HEK293 (cell line): ENCODE results near the gene FAM167B.
A peak's percentile ranks its signal among the peaks of the same experiment; 100 is the strongest.

Source experiments
- CTCF ChIA-PET: fragments of 350-600 bp; formaldehyde crosslinking; extraction: SDS; loops from one replicate; lab custom pipeline; 2021; ENCODE audit warnings: antibody characterized with exemption; lab: Yijun Ruan, JAX
- POLR2A ChIA-PET: fragments of 300-600 bp; formaldehyde crosslinking; extraction: SDS; loops from one replicate; lab custom pipeline; 2020; ENCODE audit warnings: antibody characterized with exemption, inconsistent platforms; lab: Yijun Ruan, JAX
- H3K27ac ChIP-seq: fragments of 200-500 bp; sonication (Bioruptor generic); 2 replicates; pipeline ENCODE4 v1.5.1; 2014; ENCODE audit warnings: low read depth, low read length, control low read depth, inconsistent platforms; ENCODE audit errors: extremely low read depth
- H3K36me3 ChIP-seq, 2 experiments: fragments of 200-500 bp in 1 of 2; sonication (Bioruptor generic) in 1 of 2; 1 replicate in 1 of 2; 2 replicates in 1 of 2; pipeline ENCODE4 v1.5.1; 2014 to 2017; ENCODE audit warnings: inconsistent platforms in 2 of 2, low read length in 2 of 2; ENCODE audit not compliant: control insufficient read depth in 2 of 2, insufficient read depth in 1 of 2
- H3K4me1 ChIP-seq: fragments of 200-500 bp; sonication (Bioruptor generic); 2 replicates; pipeline ENCODE4 v1.5.1; 2014; ENCODE audit warnings: mild to moderate bottlenecking, low read length, inconsistent platforms; ENCODE audit not compliant: control insufficient read depth, insufficient read depth
- H3K4me3 ChIP-seq: 2 replicates; pipeline ENCODE4 v1.5.1; 2011; ENCODE audit warnings: low read depth, mild to moderate bottlenecking, control low read depth, low read length, moderate library complexity
- H3K9me3 ChIP-seq: fragments of 200-500 bp; sonication (Bioruptor generic); 2 replicates; pipeline ENCODE4 v1.5.1; 2014; ENCODE audit warnings: low read depth, low read length, inconsistent platforms; ENCODE audit not compliant: control insufficient read depth, insufficient read depth
- GLIS1 ChIP-seq: fragments of 450-650 bp; formaldehyde crosslinking; IDR thresholded peaks from 2 replicates; pipeline ENCODE4 v1.5.1; 2016; ENCODE audit warnings: missing biosample characterization, missing genetic modification characterization
- PRDM1 ChIP-seq: fragments of 450-650 bp; formaldehyde crosslinking; IDR thresholded peaks from 2 replicates; pipeline ENCODE4; 2016; ENCODE audit warnings: missing biosample characterization, missing genetic modification characterization
- REPIN1 ChIP-seq: fragments of 450-650 bp; formaldehyde crosslinking; IDR thresholded peaks from 2 replicates; pipeline ENCODE4 v1.5.1; 2017; ENCODE audit warnings: missing biosample characterization, missing genetic modification characterization, low read depth
- YY1 ChIP-seq: fragments of 450-650 bp; formaldehyde crosslinking; IDR thresholded peaks from 2 replicates; pipeline ENCODE4 v1.5.1; 2018; ENCODE audit warnings: missing biosample characterization, missing genetic modification characterization
- ZBTB48 ChIP-seq: fragments of 450-650 bp; formaldehyde crosslinking; IDR thresholded peaks from 2 replicates; pipeline ENCODE4 v1.5.1; 2016; ENCODE audit warnings: missing biosample characterization, missing genetic modification characterization
- ZBTB8A ChIP-seq: fragments of 450-650 bp; formaldehyde crosslinking; IDR thresholded peaks from 2 replicates; pipeline ENCODE4 v1.5.1; 2016; ENCODE audit warnings: missing biosample characterization, missing genetic modification characterization
- ZEB2 ChIP-seq: fragments of 450-650 bp; formaldehyde crosslinking; IDR thresholded peaks from 2 replicates; pipeline ENCODE4 v1.5.1; 2016; ENCODE audit warnings: missing biosample characterization, missing genetic modification characterization
- ZNF133 ChIP-seq: fragments of 450-650 bp; formaldehyde crosslinking; IDR thresholded peaks from 2 replicates; pipeline ENCODE4 v1.5.1; 2016; ENCODE audit warnings: missing biosample characterization, missing genetic modification characterization
- ZNF138 ChIP-seq: fragments of 450-650 bp; formaldehyde crosslinking; IDR thresholded peaks from 2 replicates; pipeline ENCODE4 v1.5.1; 2016; ENCODE audit warnings: missing biosample characterization, missing genetic modification characterization, borderline replicate concordance
- ZNF341 ChIP-seq: fragments of 450-650 bp; formaldehyde crosslinking; IDR thresholded peaks from 2 replicates; pipeline ENCODE4; 2016; ENCODE audit warnings: low read depth, missing biosample characterization, missing genetic modification characterization
- ZNF366 ChIP-seq: fragments of 450-650 bp; formaldehyde crosslinking; conservative IDR thresholded peaks from 2 replicates; pipeline ENCODE4 v1.5.1; 2016; ENCODE audit warnings: missing biosample characterization, missing genetic modification characterization
- ZNF391 ChIP-seq: fragments of 450-650 bp; formaldehyde crosslinking; IDR thresholded peaks from 2 replicates; pipeline ENCODE4 v1.5.1; 2016; ENCODE audit warnings: low read depth, missing biosample characterization, missing genetic modification characterization, borderline replicate concordance
- ZNF600 ChIP-seq: fragments of 450-650 bp; formaldehyde crosslinking; IDR thresholded peaks from 2 replicates; pipeline ENCODE4 v1.5.1; 2016; ENCODE audit warnings: missing biosample characterization, missing genetic modification characterization
- ZNF776 ChIP-seq: fragments of 450-650 bp; formaldehyde crosslinking; IDR thresholded peaks from 2 replicates; pipeline ENCODE4 v1.5.0; 2017; ENCODE audit warnings: missing biosample characterization, missing genetic modification characterization, borderline replicate concordance
- TF ChIP-seq, protein P1 (sequence below): fragments of 450-650 bp; formaldehyde crosslinking; IDR thresholded peaks from 2 replicates; pipeline ENCODE4 v1.5.1; 2016; ENCODE audit warnings: missing biosample characterization, missing genetic modification characterization
- TF ChIP-seq, protein P2 (sequence below): fragments of 450-650 bp; formaldehyde crosslinking; IDR thresholded peaks from 2 replicates; pipeline ENCODE4 v1.5.1; 2016; ENCODE audit warnings: missing biosample characterization, missing genetic modification characterization
- TF ChIP-seq, protein P3 (sequence below): fragments of 450-650 bp; formaldehyde crosslinking; IDR thresholded peaks from 2 replicates; pipeline ENCODE4 v1.5.1; 2016; ENCODE audit warnings: missing biosample characterization, missing genetic modification characterization, low read depth
- TF ChIP-seq, protein P4 (sequence below): fragments of 450-650 bp; formaldehyde crosslinking; IDR thresholded peaks from 2 replicates; pipeline ENCODE4 v1.5.1; 2016; ENCODE audit warnings: missing biosample characterization, missing genetic modification characterization
- TF ChIP-seq, protein P5 (sequence below): fragments of 450-650 bp; formaldehyde crosslinking; IDR thresholded peaks from 2 replicates; pipeline ENCODE4 v1.5.1; 2016; ENCODE audit warnings: missing biosample characterization, missing genetic modification characterization

Gene FAM167B

DNA sequence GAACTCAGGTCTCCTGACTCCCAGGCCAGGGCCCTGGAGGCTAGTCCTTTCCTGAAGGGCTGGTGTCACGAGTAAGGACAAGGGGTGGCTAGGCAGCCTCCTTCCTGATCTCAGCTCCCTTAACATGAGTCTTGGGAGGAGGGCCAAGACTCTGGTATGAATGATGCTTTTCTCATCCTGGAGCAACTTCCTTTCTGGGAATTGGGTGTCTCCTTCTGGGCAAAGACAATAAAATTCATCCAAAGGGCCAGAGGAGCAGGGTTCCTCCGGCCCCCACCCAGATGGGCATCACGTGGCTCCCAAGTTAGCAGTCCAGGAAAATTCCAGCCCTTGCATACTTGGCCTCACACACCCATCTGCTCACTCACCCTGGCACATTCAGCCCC lies at the start of gene FAM167B:
TSS of gene FAM167B (plus strand) at position 335 of the 386 bp plus-strand sequence. CDS start 200 bp downstream, outside the sequence.
- CTCF ChIA-PET, result interaction anchor here (0.6 to 4.3 kb wide), 7 partner anchors 8 to 84 kb away, joined by 3 to 40 read pairs (median 6); no protein-coding TSS in a partner anchor
- no peaks in the 10 kb centered on the region for H3K36me3 ChIP-seq
- H3K27ac ChIP-seq, result no peak within 1 kb of the TSS
- no peaks in the 10 kb centered on the region for H3K4me1 ChIP-seq
- POLR2A ChIA-PET, result interaction anchor here (1.2 to 1.5 kb wide), 2 partner anchors 10 to 44 kb away, joined by 4 to 6 read pairs; partner anchors contain the start of gene HDAC1
- H3K4me3 ChIP-seq, result no peak within 1 kb of the TSS
- TF ChIP-seq, protein P1, sequence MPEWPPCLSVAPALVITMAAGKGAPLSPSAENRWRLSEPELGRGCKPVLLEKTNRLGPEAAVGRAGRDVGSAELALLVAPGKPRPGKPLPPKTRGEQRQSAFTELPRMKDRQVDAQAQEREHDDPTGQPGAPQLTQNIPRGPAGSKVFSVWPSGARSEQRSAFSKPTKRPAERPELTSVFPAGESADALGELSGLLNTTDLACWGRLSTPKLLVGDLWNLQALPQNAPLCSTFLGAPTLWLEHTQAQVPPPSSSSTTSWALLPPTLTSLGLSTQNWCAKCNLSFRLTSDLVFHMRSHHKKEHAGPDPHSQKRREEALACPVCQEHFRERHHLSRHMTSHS (tag by site-specific recombination), result no peak
- TF ChIP-seq ZNF138 (tag by site-specific recombination) (no peak), ZNF133 (tag by site-specific recombination) (no peak), PRDM1 (tag by site-specific recombination) (no peak), ZBTB48 (tag by site-specific recombination) (no peak)
- TF ChIP-seq, protein P2, sequence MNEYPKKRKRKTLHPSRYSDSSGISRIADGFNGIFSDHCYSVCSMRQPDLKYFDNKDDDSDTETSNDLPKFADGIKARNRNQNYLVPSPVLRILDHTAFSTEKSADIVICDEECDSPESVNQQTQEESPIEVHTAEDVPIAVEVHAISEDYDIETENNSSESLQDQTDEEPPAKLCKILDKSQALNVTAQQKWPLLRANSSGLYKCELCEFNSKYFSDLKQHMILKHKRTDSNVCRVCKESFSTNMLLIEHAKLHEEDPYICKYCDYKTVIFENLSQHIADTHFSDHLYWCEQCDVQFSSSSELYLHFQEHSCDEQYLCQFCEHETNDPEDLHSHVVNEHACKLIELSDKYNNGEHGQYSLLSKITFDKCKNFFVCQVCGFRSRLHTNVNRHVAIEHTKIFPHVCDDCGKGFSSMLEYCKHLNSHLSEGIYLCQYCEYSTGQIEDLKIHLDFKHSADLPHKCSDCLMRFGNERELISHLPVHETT (tag by site-specific recombination), result no peak
- H3K9me3 ChIP-seq, result no peaks in the 10 kb centered on the region

DNA sequence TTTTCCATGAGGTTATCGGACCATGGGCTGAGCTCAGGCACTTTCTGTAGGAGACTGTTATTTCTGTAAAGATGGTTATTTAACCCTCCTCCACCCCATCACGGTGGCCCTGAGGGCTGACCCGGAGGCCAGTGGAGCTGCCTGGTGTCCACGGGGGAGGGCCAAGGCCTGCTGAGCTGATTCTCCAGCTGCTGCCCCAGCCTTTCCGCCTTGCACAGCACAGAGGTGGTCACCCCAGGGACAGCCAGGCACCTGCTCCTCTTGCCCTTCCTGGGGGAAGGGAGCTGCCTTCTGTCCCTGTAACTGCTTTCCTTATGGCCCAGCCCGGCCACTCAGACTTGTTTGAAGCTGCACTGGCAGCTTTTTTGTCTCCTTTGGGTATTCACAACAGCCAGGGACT lies 49.2 kb upstream of the FAM167B start:
- TF ChIP-seq, protein P3, sequence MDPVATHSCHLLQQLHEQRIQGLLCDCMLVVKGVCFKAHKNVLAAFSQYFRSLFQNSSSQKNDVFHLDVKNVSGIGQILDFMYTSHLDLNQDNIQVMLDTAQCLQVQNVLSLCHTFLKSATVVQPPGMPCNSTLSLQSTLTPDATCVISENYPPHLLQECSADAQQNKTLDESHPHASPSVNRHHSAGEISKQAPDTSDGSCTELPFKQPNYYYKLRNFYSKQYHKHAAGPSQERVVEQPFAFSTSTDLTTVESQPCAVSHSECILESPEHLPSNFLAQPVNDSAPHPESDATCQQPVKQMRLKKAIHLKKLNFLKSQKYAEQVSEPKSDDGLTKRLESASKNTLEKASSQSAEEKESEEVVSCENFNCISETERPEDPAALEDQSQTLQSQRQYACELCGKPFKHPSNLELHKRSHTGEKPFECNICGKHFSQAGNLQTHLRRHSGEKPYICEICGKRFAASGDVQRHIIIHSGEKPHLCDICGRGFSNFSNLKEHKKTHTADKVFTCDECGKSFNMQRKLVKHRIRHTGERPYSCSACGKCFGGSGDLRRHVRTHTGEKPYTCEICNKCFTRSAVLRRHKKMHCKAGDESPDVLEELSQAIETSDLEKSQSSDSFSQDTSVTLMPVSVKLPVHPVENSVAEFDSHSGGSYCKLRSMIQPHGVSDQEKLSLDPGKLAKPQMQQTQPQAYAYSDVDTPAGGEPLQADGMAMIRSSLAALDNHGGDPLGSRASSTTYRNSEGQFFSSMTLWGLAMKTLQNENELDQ (tag by site-specific recombination), result no peak
- TF ChIP-seq GLIS1, result 0 out of 2 replicates have a peak, but pooled peaks have one; percentile 11
- H3K4me3 ChIP-seq, result no peak overlapping the region
- H3K36me3 ChIP-seq, result peaks cover 7 to 65% of the 10 kb centered on the region in 2 experiments; a peak in 2 of 3 replicates
- H3K27ac ChIP-seq, result no peak overlapping the region; the same call in 1 of the 2 replicates
- H3K4me1 ChIP-seq, result no peaks in the 10 kb centered on the region; the same call in 1 of the 2 replicates
- POLR2A ChIA-PET, result interaction anchor here (0.6 to 5.0 kb wide), 7 partner anchors 9 to 138 kb away, joined by 3 to 25 read pairs (median 4); partner anchors contain the start of genes MARCKSL1 and TXLNA
- CTCF ChIA-PET, result no interaction called here
- H3K9me3 ChIP-seq, result no peaks in the 10 kb centered on the region

DNA sequence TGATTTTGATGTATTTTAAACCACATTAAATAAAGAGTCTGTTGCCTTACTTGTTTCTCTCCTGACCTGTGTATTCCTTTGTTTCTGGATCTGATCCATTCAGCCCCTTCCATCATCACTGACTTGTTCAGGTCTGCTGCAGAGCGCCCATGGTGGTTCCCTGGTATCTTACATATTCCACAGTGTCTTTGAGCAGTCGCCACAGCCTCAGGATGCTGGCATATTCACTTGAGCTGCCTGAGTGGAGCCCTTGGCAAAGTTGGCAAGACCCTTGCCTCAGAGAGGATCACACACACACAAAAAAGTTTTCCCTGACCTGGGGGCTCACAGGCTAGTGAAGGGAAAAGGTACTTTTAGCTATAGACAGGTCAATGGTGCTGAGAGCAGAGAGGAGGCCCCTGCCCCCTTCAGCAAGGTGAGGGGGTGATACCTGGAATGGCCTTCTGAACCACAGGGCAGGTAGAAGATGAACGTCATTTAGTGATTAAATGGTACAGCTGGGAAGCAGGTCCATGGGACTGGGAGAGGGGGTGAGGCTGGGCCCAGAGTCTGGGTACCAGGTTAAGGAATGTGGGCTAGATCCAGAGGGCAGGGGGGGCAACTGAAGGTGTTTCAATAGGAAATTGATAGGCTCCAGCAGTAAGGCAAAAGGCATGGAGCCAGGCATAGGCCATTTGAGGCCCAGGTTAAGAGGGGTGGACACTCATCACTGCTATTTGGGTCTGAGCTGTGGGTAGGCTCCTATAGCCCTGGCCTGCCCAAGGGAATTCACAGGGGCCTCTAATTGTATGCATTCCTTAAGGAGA lies 48.6 kb upstream of the FAM167B start:
- CTCF ChIA-PET, result interaction anchor here (0.7 kb wide), 1 partner anchor 12 kb away, joined by 4 read pairs; no protein-coding TSS in a partner anchor
- Histone ChIP-seq H3K4me3 (no peak overlapping the region), H3K9me3 (no peaks in the 10 kb centered on the region), H3K27ac (no peak overlapping the region; the same call in 1 of the 2 replicates), H3K4me1 (no peaks in the 10 kb centered on the region; the same call in 1 of the 2 replicates), H3K36me3 (peaks cover 2 to 60% of the 10 kb centered on the region in 2 experiments; a peak in 2 of 3 replicates)
- POLR2A ChIA-PET, result interaction anchor here (0.6 to 5.0 kb wide), 6 partner anchors 9 to 85 kb away, joined by 3 to 25 read pairs (median 4); partner anchors contain the start of gene TXLNA
- TF ChIP-seq, protein P4, sequence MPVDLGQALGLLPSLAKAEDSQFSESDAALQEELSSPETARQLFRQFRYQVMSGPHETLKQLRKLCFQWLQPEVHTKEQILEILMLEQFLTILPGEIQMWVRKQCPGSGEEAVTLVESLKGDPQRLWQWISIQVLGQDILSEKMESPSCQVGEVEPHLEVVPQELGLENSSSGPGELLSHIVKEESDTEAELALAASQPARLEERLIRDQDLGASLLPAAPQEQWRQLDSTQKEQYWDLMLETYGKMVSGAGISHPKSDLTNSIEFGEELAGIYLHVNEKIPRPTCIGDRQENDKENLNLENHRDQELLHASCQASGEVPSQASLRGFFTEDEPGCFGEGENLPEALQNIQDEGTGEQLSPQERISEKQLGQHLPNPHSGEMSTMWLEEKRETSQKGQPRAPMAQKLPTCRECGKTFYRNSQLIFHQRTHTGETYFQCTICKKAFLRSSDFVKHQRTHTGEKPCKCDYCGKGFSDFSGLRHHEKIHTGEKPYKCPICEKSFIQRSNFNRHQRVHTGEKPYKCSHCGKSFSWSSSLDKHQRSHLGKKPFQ (tag by site-specific recombination), result no peak
- peak; percentile 80 for TF ChIP-seq ZNF341 (tag by site-specific recombination)
- TF ChIP-seq ZNF391, result no peak
- no peak for TF ChIP-seq ZNF776 (tag by site-specific recombination)
- no peak for TF ChIP-seq ZNF366 (tag by site-specific recombination)
- no peak for TF ChIP-seq ZBTB8A
- no peak for TF ChIP-seq YY1 (tag by site-specific recombination)
- TF ChIP-seq, protein P5, sequence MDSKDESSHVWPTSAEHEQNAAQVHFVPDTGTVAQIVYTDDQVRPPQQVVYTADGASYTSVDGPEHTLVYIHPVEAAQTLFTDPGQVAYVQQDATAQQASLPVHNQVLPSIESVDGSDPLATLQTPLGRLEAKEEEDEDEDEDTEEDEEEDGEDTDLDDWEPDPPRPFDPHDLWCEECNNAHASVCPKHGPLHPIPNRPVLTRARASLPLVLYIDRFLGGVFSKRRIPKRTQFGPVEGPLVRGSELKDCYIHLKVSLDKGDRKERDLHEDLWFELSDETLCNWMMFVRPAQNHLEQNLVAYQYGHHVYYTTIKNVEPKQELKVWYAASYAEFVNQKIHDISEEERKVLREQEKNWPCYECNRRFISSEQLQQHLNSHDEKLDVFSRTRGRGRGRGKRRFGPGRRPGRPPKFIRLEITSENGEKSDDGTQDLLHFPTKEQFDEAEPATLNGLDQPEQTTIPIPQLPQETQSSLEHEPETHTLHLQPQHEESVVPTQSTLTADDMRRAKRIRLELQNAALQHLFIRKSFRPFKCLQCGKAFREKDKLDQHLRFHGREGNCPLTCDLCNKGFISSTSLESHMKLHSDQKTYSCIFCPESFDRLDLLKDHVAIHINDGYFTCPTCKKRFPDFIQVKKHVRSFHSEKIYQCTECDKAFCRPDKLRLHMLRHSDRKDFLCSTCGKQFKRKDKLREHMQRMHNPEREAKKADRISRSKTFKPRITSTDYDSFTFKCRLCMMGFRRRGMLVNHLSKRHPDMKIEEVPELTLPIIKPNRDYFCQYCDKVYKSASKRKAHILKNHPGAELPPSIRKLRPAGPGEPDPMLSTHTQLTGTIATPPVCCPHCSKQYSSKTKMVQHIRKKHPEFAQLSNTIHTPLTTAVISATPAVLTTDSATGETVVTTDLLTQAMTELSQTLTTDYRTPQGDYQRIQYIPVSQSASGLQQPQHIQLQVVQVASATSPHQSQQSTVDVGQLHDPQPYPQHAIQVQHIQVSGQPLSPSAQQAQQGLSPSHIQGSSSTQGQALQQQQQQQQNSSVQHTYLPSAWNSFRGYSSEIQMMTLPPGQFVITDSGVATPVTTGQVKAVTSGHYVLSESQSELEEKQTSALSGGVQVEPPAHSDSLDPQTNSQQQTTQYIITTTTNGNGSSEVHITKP (tag by site-specific recombination), result peak; percentile 84
- TF ChIP-seq ZNF600 (tag by site-specific recombination), result no peak
- TF ChIP-seq ZEB2 (tag by site-specific recombination), result peak; percentile 23; the same call in 1 of the 2 replicates
- TF ChIP-seq REPIN1 (tag by site-specific recombination), result no peak
